HG03378 (cell line): Measurements from ENCODE around the gene ITGA8.
"Not testable (repeated sequence)": the region's sequence is repeated elsewhere in the genome, so short reads cannot be mapped to it uniquely, and the experiment has no call there.

Experiments used
- ATAC-seq: cut with Tn5 transposase; IDR thresholded peaks from one replicate; pipeline ENCODE4 v1.9.1; 2021; ENCODE audit warnings: mild to moderate bottlenecking, moderate library complexity; ENCODE audit not compliant: unreplicated experiment

ITGA8 gene

DNA sequence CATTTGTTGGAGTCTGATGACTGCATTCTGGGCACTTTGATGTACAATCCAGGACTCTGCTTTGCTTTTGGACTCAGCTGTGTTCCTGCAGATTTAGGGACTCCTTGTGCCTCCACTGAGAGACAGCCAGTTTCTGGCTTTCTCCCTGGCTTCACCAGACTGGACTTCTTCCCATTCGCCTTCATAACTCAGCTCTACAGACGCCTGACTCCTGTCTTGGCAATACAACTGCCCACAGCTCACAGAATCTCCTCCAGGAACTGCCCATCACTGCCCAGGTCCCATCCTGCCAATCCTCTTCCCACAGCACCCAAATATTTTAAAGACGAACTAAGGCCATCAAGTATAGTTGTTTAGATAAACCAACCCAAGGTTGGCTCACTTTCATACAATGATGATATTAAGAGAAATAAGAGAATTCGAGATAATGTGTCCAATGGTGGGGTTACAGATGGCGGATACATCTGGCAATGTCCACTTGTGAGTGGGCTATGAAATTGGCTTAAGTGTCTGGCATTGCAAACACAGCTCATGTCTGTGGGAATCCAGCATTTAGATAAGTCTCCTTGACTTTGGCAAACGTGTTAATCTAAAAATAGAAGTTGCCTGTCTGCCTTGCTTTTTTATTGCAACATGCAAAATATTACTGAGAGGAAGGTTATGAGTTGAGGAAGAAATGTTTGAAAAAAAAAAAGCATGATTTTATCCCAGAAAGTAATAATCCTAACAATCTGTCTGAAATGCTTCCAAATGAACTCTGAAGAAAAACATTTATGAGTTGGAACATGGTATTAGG is 95.1 kb downstream of the ITGA8 start:
- ATAC-seq, result no peak

DNA sequence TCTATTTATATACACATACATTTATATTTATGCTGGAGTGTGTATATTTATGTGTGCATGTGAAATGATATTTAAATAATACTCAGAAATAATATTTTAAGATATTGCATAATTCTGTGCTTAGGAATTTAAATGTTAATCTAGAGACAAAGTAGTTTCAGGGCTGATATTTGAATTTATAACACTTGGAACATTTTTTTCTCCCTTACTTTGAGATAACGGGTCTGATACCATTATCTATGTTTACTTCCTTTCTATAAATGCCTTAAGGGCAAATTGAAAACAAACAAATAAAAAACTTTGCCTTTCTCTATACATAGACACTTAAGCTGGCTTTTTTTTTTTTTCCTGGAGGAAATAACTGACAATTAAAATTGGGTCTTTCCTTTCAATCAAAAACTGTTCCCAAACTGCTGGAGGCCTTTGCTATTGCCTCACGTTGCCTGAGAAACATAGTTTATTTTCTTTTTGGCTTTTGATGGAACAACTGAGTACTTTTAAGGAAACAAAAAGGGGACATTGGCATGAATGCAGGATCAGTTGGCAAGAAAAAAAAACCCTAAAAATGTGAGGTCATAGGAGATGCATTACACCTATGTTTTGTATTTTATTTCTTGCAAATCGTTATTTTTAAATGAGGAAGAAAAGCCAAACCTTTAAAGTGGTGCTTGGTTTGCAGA is 98.7 kb downstream of the ITGA8 start:
- no peak for ATAC-seq

DNA sequence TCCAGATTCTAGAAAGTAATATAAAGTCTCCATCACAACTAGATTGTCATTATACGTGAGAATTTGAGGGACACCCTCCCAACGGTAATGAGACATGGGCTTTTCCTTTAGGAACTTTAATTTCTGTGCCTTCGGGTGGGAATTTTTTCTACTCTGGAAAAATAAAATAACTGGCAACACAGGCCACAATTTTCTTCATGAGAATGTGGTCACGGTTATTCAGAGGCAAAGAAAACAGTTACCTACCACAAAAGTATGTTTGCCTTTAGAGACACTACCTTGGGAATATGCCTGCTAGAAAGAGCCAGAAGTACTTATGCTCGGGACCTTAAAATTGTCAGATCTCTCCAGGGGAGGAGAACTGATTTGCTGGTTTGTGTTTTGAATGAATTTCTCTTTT is 99.4 kb downstream of the ITGA8 start:
- no peak for ATAC-seq

DNA sequence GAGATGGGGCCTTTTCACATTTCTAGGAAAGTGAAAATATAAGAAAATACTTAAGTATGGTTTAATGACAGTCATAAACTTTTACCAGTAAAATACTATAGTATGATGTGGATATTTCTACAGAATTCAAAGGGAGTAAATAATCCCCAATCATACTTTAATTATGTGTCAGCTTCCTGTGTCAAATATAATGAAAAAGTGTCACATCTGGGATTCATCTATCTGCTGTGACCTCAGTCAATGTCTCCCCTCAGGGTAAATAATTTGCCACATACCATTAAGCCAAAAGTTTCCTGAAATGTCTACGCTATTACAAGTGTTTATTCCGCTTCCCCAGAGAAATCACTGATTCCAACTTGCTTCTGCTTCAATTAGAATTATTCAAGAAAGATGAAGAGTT is 110.5 kb downstream of the ITGA8 start:
- no peak for ATAC-seq

DNA sequence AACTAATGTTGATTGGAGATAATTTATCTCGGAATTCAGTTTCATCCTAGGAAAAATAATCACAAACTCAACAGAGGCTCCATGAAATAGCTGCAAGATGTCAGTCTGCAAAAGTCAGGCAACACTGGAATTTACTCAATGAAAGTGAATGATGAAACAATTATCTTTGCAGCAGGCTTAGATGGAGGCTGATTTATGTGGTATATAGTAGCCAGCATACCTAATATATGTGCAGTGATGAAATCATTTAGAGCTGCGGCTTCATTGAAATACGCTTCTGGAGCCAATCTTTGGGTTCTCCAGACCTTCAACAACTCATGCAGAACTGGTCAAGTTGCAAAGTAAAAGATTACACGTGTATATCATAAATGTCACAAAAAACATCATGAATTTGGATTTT is 113.3 kb downstream of the ITGA8 start:
- ATAC-seq, result no peak

DNA sequence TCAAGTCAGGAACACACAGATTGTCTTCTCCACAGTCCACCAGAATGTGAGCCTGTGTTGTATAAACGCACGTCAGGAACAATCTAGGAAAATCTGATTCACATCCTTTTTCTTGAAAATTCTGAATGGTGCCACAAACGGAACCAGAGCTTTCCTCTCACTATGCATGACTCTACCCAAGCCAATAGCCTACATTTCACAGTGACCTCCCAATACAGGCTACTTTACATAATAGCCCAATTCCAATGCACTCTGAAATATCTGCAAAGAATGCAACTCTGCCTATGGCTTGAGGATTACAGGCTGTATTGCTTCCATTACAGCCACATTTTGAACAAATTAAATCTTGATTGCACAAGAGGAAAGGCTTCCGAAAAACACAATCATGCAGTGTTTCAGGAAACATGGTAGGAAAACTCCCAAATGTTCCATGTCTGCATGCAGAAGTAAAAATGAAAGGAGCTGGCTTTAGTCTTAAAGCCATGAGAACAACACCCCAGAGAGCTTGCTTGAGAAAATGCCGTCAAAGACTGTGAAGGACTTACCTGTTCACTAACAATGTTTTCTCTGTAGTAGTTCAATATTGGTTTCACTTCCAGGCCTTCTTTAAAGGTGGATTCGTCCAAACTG is 113.9 kb downstream of the ITGA8 start:
- no peak for ATAC-seq

DNA sequence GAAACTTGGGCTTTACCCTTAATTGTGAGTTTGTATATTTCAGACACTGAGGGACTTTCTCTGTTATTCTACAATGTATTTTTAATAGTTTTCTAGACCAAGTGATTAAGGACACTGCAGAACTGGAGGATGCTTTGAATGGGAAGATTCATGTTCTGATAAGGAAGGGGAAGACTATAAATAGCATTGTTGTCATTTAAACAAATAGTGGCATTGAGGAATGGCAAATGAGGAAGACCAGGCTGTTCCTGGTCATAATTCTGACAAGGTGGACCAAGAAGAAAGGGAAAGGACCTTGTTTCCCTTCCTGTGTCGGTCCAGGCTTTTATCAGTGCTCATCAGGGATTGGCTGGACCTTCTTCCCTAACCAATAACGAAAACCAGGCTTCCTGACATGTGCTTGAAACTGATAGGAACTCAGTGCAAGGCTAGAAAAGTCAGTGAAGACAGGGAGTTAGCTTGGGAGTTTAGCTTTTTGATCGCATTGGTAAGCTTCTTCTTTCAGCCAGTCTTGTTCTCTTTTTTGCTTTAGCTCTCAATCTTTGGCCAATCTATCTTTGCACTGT is 116.2 kb downstream of the ITGA8 start:
- ATAC-seq, result no peak

DNA sequence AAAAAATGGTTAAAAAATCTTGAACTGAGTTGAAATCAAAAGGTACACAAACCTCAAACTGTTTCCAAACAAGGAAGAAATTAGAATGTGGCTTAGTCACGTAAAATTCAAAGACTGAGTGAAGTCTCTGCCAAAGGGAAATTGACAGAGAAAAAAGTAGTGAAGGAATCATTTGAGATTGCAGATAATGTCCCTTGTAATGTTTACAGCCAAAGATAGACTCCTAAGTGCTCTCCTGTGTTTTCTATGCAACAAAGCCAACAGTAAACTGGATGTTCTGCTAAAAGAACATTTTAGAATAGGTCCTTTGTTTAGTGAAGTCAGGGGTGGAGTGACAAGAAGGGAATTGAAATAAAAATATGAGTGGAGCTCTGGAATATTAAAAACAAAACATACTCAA is 117.9 kb downstream of the ITGA8 start:
- ATAC-seq, result no peak

DNA sequence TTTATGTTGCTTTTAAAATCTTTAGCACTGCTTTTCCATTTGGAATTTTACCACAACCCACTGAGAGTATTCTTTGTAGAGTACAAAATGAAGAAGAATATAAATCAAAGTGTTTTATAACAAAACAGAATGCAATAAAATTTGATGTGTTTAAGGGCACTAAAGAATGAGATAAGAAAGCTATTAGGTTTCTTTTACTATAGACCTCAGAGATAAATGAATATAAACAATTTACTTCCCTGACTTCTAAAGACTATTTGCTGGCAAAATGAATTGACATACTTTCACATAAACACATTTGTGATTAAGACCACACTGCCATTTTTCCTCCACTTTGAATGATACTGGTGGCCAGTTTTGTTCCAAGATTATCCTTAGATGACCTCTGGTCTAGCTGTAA is 124.5 kb downstream of the ITGA8 start:
- no peak for ATAC-seq

DNA sequence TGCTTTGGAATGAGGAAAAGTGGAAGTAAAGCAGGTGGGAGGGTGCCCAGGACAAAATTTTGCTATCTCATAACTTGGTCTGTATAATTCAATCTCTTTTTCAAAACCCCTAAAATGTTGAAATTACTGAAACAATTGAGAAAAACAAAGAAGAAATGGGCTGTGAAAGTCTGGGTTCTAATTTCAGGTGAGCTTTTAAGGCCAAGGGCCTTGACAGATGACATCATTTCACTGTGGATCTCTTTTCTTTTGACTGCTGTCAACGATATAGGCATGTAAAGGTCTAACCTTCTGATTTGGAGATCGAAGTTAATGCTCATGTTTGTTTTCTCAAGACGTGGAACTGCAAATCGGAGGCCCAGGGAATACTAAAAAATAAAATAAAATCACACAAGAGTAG is 127.8 kb downstream of the ITGA8 start:
- no peak for ATAC-seq

DNA sequence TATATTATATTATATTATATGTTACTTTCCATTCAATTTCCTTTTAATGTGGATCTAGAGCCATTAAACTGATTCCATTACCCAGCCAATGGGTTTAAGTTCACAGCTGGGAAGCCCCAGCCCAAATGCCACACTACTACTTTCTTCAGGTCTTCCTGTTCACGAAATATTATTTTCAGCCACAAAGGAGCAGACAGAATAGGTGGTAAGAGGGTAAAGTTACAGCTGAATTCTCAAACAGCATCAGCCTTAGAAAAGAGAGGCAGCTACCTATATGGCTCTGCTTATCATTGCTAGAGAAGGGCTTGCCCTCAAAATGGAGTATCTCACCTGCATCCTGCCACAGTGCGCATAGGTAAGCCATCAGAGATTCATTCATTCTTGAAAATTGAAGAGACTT is 128.3 kb downstream of the ITGA8 start:
- no peak for ATAC-seq

DNA sequence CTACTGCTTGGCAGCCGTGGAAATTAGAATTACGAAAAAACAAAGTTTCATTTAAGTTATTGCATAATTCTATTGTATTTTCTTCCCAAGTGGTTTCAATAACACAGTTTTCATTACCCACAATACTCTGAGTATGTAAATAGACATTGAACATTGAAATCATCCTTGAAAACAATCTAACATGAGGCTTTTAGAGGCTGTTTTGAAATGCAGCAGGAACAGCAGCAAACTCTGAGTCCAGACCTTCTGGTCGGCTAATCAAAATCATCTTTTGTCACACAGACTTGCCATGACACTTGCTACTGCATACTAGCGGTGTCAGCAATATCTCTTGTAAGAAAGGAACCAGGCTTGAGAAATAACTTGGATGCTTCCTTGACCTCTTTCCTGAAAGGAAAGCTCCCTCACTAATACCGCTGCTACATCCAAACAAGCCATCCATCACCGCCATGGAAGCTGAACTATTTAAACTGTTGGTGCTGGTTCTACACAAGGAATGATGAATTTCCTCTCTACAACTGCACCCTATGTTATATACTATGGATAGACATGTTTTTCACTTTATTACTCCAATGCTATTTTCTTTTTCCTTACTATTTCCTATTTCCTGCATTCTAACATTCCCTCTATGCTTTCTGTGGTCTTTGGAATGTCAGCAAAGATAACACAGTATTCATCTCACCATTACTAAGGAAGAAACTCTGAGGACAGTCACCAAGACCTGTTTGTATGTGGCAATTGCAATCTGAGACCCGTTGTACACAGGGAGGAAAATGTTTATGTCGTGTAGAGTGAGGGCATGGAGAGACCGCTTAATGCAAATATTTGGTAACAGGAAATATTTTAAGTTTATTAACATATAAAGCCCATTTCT is 130.8 kb downstream of the ITGA8 start:
- no peak for ATAC-seq

DNA sequence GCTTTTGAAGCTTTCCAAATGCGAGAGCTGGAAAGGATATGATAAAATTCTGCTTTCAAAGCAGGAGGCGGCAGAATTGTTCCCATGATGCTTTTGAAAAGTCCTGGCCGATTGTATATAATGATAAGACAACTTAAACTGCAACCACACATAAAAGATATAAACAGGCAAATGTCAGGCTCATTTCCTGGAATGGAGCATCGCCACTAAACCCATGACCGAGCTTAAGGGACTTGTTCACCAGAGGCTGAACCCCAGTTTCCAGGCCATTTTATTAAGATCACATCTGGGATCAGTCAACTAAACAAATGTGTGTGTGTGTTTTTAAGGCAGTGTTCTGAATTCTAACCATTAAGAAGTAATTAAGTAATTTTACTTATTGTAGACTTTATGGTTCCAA is 131.6 kb downstream of the ITGA8 start:
- no peak for ATAC-seq

DNA sequence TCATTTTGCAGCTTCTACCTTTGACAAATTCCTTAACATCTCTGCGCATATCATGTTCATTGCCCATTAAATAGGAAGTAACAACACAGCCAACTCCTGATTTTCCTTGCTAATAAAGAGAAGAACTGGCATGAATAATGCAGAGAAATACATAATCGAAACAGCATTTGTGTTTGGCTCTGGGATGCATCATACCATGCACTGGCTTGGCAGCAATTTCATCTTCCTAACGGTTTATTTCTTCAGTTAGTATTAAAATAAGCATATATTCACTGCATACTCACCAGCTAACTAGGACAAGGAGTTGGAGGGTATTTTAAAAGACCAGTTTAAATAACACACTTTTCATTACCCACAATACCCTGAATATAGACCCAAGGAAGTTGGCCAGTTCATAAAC is 132.5 kb downstream of the ITGA8 start:
- ATAC-seq, result no peak

DNA sequence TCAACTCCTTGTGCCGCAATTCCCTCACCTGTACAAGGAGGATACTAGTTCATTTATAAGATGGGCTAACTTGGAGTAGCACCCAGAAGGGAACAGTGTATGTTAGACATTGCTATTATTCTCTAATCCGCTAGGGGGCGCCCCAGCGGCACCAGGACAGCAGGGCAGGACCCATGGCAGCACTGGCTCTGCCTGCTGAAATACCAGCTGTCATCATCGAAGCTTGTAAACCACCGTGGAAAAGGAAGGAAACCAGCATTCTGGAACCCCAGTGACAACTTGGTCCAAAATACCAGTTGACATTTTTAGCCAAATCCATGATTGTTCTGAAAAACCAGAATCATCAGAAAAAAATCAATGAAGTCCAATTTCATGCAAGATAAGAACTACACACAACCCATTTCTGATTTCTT is 134.4 kb downstream of the ITGA8 start:
- ATAC-seq, result peak; percentile 78

DNA sequence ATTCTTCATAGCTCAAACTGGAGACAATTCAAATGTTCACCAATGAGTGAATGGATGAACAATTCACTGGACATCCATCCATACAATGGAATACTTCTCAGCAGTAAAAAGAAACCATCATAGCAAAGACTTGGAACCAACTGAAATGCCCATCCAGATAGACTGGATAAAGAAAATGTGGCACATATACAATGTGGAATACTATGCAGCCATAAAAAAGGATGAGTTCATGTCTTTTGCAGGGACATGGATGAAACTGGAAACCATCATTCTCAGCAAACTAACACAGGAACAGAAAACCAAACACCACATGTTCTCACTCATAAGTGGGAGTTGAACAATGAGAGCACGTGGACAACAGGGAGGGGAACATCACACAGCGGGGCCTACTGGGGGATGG is 136.8 kb downstream of the ITGA8 start:
- not testable (repeated sequence) for ATAC-seq

DNA sequence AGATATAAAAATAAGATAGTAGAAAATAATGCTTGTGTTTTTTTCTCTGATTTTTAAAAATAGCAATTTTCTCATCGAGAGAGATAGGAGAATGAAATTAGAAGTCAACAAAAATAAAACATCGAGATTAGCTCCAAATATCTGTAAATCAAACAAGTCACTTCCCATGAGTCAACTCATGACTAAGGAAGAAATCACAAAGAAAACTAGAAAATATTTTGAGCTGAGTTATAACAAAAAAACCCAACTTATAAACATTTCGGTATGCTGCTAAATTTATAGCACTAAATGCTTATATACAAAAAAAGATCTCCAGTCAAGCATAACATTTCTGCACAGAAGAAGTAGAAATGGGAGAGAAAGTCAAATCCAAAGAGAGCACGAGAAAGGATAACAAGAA is 140.1 kb downstream of the ITGA8 start:
- ATAC-seq, result no peak

DNA sequence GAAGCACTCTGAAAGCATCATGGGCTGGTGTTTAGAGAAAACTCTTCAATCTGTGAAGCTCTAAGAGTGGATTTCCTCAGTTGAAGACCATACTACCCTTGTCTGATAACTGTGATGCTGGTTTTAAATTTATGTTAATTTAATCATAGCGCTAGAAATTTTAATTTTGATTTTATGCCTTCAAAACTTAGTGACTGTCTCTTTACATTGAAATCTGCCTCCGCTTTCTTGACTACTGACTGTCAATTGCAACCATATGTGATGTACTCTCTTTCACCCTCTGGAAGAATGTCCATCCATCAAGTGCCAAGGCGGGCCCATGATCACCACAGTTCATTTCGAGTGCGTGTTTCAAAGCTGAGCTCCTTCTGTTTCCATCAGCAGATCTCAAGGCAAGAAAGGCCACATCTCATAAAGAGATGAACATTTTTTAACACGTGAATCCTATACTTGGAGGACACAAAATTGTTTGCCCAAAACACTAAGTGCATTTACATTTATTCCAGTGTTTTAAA is 147.1 kb downstream of the ITGA8 start:
- ATAC-seq, result no peak

DNA sequence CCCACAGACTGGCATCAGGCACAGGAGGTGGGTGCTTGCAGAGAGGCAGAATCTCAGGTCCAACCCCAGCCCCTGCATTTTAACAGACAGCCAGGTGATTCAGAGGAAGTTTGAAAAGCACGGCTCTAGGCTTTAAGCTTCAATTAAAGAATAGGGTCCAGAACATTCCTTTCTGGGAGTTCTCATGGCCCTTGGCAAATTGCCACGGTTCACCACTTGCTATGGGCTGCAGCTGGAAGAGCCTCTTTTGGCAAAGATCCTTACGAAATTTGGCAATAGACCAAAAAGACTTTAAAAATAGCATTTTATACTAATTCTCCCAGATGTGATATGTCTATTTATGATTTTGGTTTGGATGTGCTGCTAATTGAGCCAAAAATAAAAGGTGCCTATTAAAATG is 148.1 kb downstream of the ITGA8 start:
- ATAC-seq, result no peak

DNA sequence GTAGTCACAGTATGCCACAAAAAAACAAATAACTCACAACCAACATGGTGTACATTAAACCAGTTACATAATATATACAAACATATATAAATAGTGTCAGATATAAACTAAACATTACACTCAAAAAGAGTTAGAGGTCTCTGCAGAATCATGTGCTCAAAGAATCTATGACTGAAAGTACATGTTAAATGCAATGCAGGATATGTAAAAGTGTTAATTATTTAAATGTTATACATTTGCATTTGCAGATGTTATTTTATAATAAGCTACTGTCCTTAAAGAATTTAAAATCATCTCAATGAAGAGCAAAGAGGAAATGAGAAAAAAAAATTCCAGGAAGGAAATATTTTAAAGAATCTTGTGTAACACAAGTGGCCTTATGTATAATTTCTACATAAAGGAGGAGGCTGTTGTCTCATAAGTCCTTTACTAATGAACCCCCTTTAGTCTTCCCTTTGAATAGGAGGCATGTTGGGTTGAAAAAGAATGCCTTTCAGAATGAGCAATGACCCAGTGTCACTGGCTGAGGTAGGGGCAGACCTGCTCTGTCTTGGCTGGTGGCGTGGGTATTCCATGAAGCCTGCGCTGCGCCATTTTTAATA is 148.9 kb downstream of the ITGA8 start:
- no peak for ATAC-seq
